ENCODE measurements around the gene PKN1. TPM values are rescaled to one million over a fixed set of nuclear protein-coding genes. Genes with fewer than 3 reads are reported as not detected.

The PKN1 gene
- total and polyA plus RNA-seq, 9 of the 15 experiments (the other 6 are each of a cell fraction or from before 2014, with no cell fraction given), result 0.30 to 228 (median 77.5) TPM

DNA sequence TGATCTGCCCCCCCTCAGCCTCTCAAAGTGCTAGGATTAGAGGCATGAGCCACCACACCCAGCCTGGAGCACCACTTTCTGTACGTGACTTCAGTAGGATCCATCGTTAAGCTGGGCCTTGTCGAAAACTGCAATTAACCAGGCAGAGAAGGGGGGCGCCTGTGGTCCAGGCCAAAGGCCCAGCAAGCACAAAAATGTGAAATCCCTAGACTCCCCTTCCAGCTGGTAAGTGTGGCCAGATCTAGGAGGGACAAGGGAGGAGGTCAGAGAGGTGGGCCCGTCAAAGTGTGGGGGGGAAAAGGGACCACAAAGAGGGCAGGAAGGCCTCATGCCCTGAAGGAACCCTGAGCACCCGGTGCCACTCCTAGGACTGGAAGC is 27.7 kb upstream of the PKN1 start (continued):
- TF ChIP-seq, protein P1, sequence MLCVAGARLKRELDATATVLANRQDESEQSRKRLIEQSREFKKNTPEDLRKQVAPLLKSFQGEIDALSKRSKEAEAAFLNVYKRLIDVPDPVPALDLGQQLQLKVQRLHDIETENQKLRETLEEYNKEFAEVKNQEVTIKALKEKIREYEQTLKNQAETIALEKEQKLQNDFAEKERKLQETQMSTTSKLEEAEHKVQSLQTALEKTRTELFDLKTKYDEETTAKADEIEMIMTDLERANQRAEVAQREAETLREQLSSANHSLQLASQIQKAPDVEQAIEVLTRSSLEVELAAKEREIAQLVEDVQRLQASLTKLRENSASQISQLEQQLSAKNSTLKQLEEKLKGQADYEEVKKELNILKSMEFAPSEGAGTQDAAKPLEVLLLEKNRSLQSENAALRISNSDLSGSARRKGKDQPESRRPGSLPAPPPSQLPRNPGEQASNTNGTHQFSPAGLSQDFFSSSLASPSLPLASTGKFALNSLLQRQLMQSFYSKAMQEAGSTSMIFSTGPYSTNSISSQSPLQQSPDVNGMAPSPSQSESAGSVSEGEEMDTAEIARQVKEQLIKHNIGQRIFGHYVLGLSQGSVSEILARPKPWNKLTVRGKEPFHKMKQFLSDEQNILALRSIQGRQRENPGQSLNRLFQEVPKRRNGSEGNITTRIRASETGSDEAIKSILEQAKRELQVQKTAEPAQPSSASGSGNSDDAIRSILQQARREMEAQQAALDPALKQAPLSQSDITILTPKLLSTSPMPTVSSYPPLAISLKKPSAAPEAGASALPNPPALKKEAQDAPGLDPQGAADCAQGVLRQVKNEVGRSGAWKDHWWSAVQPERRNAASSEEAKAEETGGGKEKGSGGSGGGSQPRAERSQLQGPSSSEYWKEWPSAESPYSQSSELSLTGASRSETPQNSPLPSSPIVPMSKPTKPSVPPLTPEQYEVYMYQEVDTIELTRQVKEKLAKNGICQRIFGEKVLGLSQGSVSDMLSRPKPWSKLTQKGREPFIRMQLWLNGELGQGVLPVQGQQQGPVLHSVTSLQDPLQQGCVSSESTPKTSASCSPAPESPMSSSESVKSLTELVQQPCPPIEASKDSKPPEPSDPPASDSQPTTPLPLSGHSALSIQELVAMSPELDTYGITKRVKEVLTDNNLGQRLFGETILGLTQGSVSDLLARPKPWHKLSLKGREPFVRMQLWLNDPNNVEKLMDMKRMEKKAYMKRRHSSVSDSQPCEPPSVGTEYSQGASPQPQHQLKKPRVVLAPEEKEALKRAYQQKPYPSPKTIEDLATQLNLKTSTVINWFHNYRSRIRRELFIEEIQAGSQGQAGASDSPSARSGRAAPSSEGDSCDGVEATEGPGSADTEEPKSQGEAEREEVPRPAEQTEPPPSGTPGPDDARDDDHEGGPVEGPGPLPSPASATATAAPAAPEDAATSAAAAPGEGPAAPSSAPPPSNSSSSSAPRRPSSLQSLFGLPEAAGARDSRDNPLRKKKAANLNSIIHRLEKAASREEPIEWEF (CRISPR knock-in tag; IDR thresholded peaks at IDR 0.05), result no peak

DNA sequence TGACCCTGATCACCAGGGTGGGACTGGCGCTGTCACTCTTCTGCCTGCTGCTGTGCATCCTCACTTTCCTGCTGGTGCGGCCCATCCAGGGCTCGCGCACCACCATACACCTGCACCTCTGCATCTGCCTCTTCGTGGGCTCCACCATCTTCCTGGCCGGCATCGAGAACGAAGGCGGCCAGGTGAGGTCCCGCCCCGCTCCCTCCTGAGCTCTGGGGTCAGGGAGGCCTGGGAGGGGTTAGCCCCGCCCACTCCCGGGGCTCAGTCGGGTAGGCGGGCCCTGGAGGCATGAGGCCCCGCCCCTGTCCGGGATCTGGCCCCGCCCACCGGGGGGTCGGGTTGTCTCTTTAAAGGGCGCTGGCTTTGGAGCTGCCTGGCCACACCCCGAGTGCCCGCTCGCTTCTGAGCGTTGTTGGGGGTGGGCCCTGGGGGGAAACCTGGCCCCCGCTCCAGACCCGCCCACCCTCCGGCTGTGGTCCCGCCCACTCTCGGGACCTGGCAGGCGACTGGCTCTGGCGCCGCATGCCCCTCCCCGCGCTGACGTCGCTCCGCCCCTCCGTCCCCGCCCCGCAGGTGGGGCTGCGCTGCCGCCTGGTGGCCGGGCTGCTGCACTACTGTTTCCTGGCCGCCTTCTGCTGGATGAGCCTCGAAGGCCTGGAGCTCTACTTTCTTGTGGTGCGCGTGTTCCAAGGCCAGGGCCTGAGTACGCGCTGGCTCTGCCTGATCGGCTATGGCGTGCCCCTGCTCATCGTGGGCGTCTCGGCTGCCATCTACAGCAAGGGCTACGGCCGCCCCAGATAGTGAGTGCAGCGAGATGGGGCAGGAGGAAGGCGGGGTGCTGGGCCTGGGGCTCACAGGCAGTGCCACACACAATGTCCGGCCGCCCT is 27.1 kb upstream of the PKN1 start:
- Histone ChIP-seq H3K4me3 (peak overlapping the region; percentile 25), H3K9me3 (replicated peaks; ENCODE audit: control insufficient read depth, insufficient read depth, low read depth, low read length) (no peaks in the 10 kb centered on the region), H4K20me1 (replicated peaks; ENCODE audit: control insufficient read depth, insufficient read depth, low read length) (peaks cover 36% of the 10 kb centered on the region), H2AFZ (ENCODE audit: low read depth, low read length) (no peak overlapping the region), H3K79me2 (ENCODE audit: control insufficient read depth, insufficient read depth, low read length) (peaks cover under 1% of the 10 kb centered on the region; the same call in 1 of the 3 replicates), H3K27ac (ENCODE audit: extremely low read depth, low read depth, low read length) (0 out of 3 replicates have a peak overlapping the region, but pooled peaks have one; percentile 25), H3K4me2 (ENCODE audit: insufficient read depth, low read length) (peak overlapping the region; percentile 60), H3K36me3 (ENCODE audit: control insufficient read depth, insufficient read depth, low read length) (peaks cover 88% of the 10 kb centered on the region; the same call in 2 of the 3 replicates), H3K4me1 (replicated peaks in 1 of 2; ENCODE audit: control insufficient read depth in 2 of 2, insufficient read depth in 2 of 2, low read length in 2 of 2) (peaks cover 7 to 60% of the 10 kb centered on the region in 2 experiments; a peak in 4 of 5 replicates), H3K9ac (ENCODE audit: insufficient read depth in 1 of 2, low read depth in 2 of 2, low read length in 2 of 2) (peak overlapping the region in 1 of 2 experiments; percentile 77; a peak in 2 of 4 replicates), H3K9me1 (ENCODE audit: control insufficient read depth, insufficient read depth, low read length) (peaks cover 4% of the 10 kb centered on the region), H3K27me3 (ENCODE audit: control insufficient read depth in 2 of 2, insufficient read depth in 2 of 2, low read length in 2 of 2) (no peaks in the 10 kb centered on the region)
- WGBS (ENCODE audit: insufficient coverage, low coverage, missing lambda C conversion rate), result 17% methylated on average over 39 of the region's 61 CpGs
- CTCF ChIA-PET (ENCODE audit: low intra/inter-chr PET ratio), result interaction anchor here (0.7 to 1.5 kb wide), 8 partner anchors 42 to 526 kb away, joined by 3 to 4 read pairs (median 3); partner anchors contain the start of gene ASF1B
- intact Hi-C loops (cut with micrococcal nuclease) (loop anchor here (1.0 to 10.0 kb wide), 3 partner anchors 43 to 261 kb away; no protein-coding TSS in a partner anchor), in situ Hi-C loops (cut with MboI) (no loop called here)
- DNase-seq (ENCODE audit: extremely low read depth in 1 of 4, low spot score in 3 of 4) (peak; percentile 96 to 100 (median 100)), FAIRE-seq (peak; percentile 94), ATAC-seq (peak; percentile 93)
- POLR2A ChIA-PET, result interaction anchor here (0.6 to 3.7 kb wide), 18 partner anchors 10 to 374 kb away, joined by 3 to 55 read pairs (median 4); partner anchors contain the start of genes ADGRE5 and DDX39A
- no TSS peak for BruUV-seq (replicated peaks)
- TF ChIP-seq BHLHE40 (IDR thresholded peaks at IDR 0.05; ENCODE audit: low read length) (peak; percentile 74), NR4A1 (CRISPR knock-in tag; IDR thresholded peaks at IDR 0.05) (peak; percentile 22; the same call in 1 of the 2 replicates), NR4A1 (tag; IDR thresholded peaks at IDR 0.05) (no peak), SRF (CRISPR knock-in tag; IDR thresholded peaks at IDR 0.05) (peak in 1 of 2 experiments; percentile 58; a peak in 1 of 4 replicates), CXXC5 (CRISPR knock-in tag; IDR thresholded peaks at IDR 0.05) (no peak; the same call in 1 of the 2 replicates), ZNF143 (CRISPR knock-in tag; IDR thresholded peaks at IDR 0.05) (0 out of 2 replicates have a peak, but pooled peaks have one; percentile 39), SMAD4 (CRISPR knock-in tag; conservative IDR thresholded peaks at IDR 0.05) (no peak), POLR2A (conservative IDR thresholded peaks at IDR 0.05) (peak; percentile 44), SUPT5H (IDR thresholded peaks at IDR 0.05) (peak; percentile 51; the same call in 1 of the 2 replicates), MAZ (CRISPR knock-in tag; conservative IDR thresholded peaks at IDR 0.05 in 1 of 2, IDR thresholded peaks at IDR 0.05 in 1 of 2) (peak; percentile 80 to 99), CBX3 (IDR thresholded peaks at IDR 0.05; ENCODE audit: borderline replicate concordance in 1 of 2, low read length in 2 of 2) (no peak)
